DOHH2 (cell line): ENCODE data around the gene MIGA2.
A peak's percentile ranks its signal among the peaks of the same experiment; 100 is the strongest.

Experiments used
- EZH2phosphoT487 ChIP-seq: fragments of 200-600 bp; sonication (generic); IDR thresholded peaks from 2 replicates; pipeline ENCODE4 v1.6.1; 2017; ENCODE audit warnings: borderline replicate concordance, mild to moderate bottlenecking, antibody characterized with exemption, low read length, moderate library complexity, mixed read lengths
- TF ChIP-seq, protein P1 (sequence below): fragments of 200-600 bp; sonication (generic); IDR thresholded peaks from one replicate; pipeline ENCODE4 v1.5.1; 2014; ENCODE audit warnings: antibody characterized with exemption, mild to moderate bottlenecking, low read depth, low read length; ENCODE audit not compliant: poor library complexity, severe bottlenecking

DNA sequence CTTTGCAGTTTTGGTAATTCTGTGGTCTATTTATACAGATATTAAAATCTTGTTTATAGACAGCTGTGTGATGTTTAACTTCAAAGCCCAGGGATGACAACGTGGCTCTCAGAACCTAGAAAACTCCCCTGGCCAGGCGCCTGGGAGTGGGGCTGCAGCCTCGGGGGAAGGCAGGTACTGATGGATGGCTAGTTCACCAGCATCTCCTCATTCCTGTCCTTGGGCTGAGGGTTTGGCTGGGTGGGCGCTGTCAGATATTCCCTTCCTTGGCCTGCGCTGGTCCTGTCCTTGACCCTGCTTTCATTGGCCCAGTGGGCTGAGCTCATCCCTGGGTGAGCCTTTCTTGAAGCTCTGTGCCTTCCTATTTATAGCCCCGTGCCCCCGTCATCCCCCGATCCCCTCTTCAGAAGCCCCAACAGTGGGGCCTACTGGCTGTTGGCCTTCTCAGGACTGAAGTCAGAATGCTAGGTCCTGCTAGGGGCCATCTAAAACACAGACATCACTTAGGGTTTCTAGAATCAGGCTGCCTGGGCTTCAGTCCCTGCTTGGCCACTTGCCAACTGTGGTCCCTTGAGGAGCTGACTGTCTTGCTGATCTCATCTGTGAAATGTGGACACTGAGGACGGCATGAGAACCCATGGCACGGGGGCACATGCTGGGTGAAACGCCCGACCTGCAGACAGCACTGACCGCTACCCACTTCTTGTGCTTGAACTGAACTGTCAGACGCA, 29.2 kb upstream of the MIGA2 start:
- TF ChIP-seq, protein P1, sequence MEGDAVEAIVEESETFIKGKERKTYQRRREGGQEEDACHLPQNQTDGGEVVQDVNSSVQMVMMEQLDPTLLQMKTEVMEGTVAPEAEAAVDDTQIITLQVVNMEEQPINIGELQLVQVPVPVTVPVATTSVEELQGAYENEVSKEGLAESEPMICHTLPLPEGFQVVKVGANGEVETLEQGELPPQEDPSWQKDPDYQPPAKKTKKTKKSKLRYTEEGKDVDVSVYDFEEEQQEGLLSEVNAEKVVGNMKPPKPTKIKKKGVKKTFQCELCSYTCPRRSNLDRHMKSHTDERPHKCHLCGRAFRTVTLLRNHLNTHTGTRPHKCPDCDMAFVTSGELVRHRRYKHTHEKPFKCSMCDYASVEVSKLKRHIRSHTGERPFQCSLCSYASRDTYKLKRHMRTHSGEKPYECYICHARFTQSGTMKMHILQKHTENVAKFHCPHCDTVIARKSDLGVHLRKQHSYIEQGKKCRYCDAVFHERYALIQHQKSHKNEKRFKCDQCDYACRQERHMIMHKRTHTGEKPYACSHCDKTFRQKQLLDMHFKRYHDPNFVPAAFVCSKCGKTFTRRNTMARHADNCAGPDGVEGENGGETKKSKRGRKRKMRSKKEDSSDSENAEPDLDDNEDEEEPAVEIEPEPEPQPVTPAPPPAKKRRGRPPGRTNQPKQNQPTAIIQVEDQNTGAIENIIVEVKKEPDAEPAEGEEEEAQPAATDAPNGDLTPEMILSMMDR: peak; percentile 53
- TF ChIP-seq EZH2phosphoT487: no peak
